Brain microvascular endothelial cell (primary cell): ENCODE measurements around the gene LAMA3.

Experiments
- DNase-seq: peaks from one replicate; pipeline ENCODE4 v3.0.0-alpha.2; 2020
- H3K27ac ChIP-seq: fragments of 250-450 bp; sonication (Bioruptor Pico); 2 replicates; pipeline ENCODE4 v1.5.1; 2020; ENCODE audit warnings: mild to moderate bottlenecking, moderate library complexity
- H3K27me3 ChIP-seq: fragments of 250-450 bp; sonication (Bioruptor Pico); replicated peaks from 2 replicates; pipeline ENCODE4 v1.5.1; 2020; ENCODE audit warnings: mild to moderate bottlenecking
- H3K36me3 ChIP-seq: fragments of 250-450 bp; sonication (Bioruptor Pico); replicated peaks from 2 replicates; pipeline ENCODE4 v1.5.1; 2020; ENCODE audit warnings: mild to moderate bottlenecking
- H3K4me3 ChIP-seq: 2 replicates; pipeline ENCODE4 v1.5.1; 2011; ENCODE audit warnings: low read depth, mild to moderate bottlenecking, control low read depth, low read length, moderate library complexity
- in situ Hi-C: cut with HindIII; loops from 2 replicates; pipeline ENCODE4 v1.10.0; 2017; ENCODE audit warnings: low sequenced_read_pairs, low pct_ligation_motif_present
- TF ChIP-seq, protein P1 (sequence below): IDR thresholded peaks from 2 replicates; pipeline ENCODE4 v1.5.1; 2011; ENCODE audit warnings: low read depth, mild to moderate bottlenecking, moderate library complexity, low read length, control low read depth, inconsistent platforms; ENCODE audit errors: missing control alignments

Gene LAMA3

DNA sequence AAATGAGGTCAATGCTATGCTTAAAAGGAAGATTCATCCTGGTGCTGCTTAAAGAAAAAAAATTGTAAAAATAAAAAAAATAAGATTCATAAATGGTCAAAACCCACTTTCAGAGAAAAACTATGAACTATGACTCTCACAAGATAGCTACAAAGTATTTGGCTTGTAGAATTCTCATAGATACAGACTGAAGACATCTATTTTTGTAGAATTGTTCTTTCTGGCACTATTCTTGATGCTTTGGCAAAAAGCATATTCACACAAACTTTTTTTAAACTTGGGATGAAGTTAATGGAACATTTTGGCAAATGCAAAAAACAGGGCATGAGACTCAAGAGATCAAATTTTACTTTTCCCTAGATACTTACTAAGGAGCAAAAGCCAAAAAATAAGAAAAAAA lies 14.0 kb upstream of the LAMA3 start:
- DNase-seq, result no peak
- Histone ChIP-seq H3K36me3 (no peaks in the 10 kb centered on the region), H3K27me3 (no peaks in the 10 kb centered on the region), H3K4me3 (no peak overlapping the region), H3K27ac (no peak overlapping the region)
- in situ Hi-C loops, result no loop called here
- TF ChIP-seq, protein P1, sequence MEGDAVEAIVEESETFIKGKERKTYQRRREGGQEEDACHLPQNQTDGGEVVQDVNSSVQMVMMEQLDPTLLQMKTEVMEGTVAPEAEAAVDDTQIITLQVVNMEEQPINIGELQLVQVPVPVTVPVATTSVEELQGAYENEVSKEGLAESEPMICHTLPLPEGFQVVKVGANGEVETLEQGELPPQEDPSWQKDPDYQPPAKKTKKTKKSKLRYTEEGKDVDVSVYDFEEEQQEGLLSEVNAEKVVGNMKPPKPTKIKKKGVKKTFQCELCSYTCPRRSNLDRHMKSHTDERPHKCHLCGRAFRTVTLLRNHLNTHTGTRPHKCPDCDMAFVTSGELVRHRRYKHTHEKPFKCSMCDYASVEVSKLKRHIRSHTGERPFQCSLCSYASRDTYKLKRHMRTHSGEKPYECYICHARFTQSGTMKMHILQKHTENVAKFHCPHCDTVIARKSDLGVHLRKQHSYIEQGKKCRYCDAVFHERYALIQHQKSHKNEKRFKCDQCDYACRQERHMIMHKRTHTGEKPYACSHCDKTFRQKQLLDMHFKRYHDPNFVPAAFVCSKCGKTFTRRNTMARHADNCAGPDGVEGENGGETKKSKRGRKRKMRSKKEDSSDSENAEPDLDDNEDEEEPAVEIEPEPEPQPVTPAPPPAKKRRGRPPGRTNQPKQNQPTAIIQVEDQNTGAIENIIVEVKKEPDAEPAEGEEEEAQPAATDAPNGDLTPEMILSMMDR, result no peak

GRCh38 chr18:23675896-23676295 lies 13.4 kb upstream of the LAMA3 start:
- in situ Hi-C loops, result no loop called here
- TF ChIP-seq, protein P1, result no peak
- no peak overlapping the region for H3K27ac ChIP-seq
- H3K36me3 ChIP-seq, result no peaks in the 10 kb centered on the region
- no peaks in the 10 kb centered on the region for H3K27me3 ChIP-seq
- DNase-seq, result no peak
- H3K4me3 ChIP-seq, result no peak overlapping the region

DNA sequence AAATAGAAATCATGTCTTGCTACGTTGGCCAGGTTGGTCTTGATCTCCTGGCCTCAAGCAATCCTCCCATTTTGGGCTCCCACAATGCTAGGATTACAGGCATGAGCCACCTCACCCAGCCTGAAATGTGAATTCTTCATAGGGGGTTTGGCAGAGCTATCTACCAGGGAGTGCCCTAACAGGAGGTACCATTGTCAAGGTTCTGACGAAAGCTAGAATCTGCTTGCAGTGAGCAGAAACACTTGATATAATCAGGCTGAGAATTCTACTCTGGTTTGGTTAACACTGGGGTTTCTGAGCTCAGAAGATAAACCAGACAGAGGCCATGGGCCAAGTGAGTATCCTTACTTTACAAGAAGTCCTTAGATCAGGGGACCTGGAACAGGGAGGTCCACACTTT lies 7.2 kb upstream of the LAMA3 start:
- Histone ChIP-seq H3K27me3 (no peaks in the 10 kb centered on the region), H3K27ac (no peak overlapping the region), H3K4me3 (no peak overlapping the region), H3K36me3 (no peaks in the 10 kb centered on the region)
- TF ChIP-seq, protein P1, result no peak
- no peak for DNase-seq
- in situ Hi-C loops, result no loop called here

- TF ChIP-seq, protein P1, result no peak
- Histone ChIP-seq H3K27me3 (no peaks in the 10 kb centered on the region), H3K27ac (no peak overlapping the region), H3K4me3 (no peak overlapping the region), H3K36me3 (no peaks in the 10 kb centered on the region)
- in situ Hi-C loops, result no loop called here
- no peak for DNase-seq
Observed at GRCh38 chr18:23682472-23682871, 6.8 kb upstream of the LAMA3 start.

DNA sequence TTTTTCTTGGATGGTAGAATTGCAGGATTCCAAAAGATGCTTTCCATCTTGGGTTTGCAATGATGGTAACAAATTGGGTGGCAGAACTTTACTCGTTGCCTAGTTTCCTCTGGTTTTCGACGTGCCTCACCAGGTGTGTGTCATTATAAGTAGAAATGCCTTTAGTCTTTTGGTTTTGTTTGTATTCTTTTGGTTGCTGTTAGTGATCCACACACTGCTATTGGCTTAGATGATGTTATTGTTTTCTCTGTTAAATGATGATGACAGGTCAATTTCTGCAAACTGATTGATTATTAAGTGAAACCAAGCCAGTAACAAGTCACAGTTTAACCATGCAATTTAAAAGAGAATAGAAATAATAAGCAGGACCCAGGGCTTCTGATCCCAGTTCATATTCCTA lies 6.1 kb upstream of the LAMA3 start:
- DNase-seq, result no peak
- H3K4me3 ChIP-seq, result no peak overlapping the region
- TF ChIP-seq, protein P1, result no peak
- in situ Hi-C loops, result no loop called here
- H3K27ac ChIP-seq, result no peak overlapping the region
- H3K27me3 ChIP-seq, result no peaks in the 10 kb centered on the region
- H3K36me3 ChIP-seq, result no peaks in the 10 kb centered on the region

DNA sequence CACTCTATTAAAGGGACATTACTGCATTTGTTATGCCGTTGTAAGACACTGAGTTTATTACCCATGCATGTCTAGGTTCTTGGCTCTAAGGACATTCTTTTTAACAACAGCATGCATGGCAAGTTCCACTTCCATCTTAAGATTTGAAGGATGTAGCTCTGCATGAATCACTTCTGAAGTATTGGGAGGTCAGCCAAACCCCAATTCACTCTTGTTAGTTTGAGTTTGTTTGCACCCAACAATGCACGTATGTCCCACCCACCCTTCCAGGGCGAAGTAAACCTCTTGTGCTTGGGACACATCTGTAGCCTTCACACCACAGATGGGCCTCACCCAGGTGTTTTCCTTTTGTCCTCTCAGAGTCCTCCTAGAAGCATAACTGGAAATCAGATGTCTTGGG lies 5.6 kb upstream of the LAMA3 start:
- no peak overlapping the region for H3K4me3 ChIP-seq
- TF ChIP-seq, protein P1, result no peak
- no peaks in the 10 kb centered on the region for H3K36me3 ChIP-seq
- no peaks in the 10 kb centered on the region for H3K27me3 ChIP-seq
- in situ Hi-C loops, result no loop called here
- no peak overlapping the region for H3K27ac ChIP-seq
- peak; percentile 39 for DNase-seq
